GM21367 (cell line): ENCODE measurements around the gene EPS8L2.
A peak's percentile ranks its signal among the peaks of the same experiment; 100 is the strongest.
"Not testable (repeated sequence)": the region's sequence is repeated elsewhere in the genome, so short reads cannot be mapped to it uniquely, and the experiment has no call there.

Source experiments
- ATAC-seq: cut with Tn5 transposase; IDR thresholded peaks from one replicate; pipeline ENCODE4 v1.9.1; 2021; ENCODE audit not compliant: unreplicated experiment

The EPS8L2 gene

DNA sequence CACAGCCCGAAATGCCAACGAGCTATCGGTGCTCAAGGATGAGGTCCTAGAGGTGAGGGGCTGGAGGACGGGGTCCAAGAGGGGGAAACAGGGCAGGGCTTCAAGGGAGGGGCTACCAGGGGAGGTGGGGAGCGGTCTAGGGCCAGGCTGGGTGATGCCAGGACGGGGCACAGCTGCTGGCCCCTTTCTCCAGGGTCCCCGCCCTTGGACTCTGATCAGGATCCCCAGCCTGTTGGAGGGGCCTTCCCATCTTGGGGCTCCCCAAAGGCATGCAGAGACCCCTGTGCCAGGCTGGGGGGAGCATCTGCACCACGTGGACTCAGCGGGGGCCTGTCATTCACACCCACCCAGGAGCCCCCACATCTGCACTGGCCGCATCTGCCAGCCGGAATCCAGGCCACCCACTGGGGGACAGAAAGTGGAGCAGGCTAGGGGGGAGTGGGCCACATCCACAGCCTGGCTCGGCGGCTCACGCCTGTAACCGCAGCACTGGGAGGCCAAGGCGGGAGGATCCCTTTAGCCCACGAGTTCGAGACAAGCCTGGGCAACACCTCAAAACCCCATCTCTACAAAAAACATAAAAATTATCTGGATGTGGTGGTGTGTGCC is 18.9 kb downstream of the EPS8L2 start:
- ATAC-seq: no peak

DNA sequence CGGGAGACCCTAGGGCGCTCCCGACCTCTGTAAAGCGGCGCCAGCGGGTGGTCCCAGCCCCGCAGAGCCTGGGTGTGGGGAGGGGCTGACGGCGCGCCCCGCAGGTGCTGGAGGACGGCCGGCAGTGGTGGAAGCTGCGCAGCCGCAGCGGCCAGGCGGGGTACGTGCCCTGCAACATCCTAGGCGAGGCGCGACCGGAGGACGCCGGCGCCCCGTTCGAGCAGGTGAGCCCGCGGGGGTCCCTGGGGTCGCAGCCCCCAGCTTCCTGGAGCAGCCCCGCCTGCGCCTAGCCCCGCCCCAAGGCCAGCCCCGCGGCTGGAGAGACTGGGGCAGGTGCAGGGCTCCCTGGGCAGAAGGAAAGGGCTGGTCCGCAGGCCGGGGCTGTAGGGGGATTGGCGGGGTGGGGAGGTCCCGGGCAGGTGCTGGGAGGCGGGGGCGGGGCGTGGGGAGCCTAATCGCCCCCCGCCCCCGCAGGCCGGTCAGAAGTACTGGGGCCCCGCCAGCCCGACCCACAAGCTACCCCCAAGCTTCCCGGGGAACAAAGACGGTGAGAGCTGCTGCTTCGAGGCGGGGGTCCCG is 19.7 kb downstream of the EPS8L2 start:
- ATAC-seq: no peak

DNA sequence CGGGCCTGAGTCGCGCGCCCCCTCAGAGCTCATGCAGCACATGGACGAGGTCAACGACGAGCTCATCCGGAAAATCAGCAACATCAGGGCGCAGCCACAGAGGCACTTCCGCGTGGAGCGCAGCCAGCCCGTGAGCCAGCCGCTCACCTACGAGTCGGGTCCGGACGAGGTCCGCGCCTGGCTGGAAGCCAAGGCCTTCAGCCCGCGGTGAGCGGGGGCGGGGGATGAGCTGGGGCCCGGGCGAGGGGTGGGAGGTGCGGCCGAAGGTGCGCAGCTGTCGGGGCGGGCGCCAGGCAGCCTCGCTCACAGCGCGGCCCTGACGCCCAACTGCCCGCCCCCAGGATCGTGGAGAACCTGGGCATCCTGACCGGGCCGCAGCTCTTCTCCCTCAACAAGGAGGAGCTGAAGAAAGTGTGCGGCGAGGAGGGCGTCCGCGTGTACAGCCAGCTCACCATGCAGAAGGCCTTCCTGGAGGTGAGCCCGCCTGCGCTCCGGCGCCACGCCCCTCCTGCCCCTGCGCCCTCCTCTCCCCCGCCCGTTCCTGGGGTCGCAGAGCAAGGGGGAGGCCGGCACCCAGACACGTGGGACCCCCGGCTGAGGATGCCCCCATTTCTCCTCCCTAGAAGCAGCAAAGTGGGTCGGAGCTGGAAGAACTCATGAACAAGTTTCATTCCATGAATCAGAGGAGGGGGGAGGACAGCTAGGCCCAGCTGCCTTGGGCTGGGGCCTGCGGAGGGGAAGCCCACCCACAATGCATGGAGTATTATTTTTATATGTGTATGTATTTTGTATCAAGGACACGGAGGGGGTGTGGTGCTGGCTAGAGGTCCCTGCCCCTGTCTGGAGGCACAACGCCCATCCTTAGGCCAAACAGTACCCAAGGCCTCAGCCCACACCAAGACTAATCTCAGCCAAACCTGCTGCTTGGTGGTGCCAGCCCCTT is 20.5 kb downstream of the EPS8L2 start:
- ATAC-seq: no peak

DNA sequence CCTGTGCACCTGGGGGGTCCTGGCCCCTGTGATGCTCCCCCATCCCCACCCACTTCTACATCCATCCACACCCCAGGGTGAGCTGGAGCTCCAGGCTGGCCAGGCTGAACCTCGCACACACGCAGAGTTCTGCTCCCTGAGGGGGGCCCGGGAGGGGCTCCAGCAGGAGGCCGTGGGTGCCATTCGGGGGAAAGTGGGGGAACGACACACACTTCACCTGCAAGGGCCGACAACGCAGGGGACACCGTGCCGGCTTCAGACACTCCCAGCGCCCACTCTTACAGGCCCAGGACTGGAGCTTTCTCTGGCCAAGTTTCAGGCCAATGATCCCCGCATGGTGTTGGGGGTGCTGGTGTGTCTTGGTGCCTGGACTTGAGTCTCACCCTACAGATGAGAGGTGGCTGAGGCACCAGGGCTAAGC is 21.3 kb downstream of the EPS8L2 start:
- ATAC-seq: no peak

DNA sequence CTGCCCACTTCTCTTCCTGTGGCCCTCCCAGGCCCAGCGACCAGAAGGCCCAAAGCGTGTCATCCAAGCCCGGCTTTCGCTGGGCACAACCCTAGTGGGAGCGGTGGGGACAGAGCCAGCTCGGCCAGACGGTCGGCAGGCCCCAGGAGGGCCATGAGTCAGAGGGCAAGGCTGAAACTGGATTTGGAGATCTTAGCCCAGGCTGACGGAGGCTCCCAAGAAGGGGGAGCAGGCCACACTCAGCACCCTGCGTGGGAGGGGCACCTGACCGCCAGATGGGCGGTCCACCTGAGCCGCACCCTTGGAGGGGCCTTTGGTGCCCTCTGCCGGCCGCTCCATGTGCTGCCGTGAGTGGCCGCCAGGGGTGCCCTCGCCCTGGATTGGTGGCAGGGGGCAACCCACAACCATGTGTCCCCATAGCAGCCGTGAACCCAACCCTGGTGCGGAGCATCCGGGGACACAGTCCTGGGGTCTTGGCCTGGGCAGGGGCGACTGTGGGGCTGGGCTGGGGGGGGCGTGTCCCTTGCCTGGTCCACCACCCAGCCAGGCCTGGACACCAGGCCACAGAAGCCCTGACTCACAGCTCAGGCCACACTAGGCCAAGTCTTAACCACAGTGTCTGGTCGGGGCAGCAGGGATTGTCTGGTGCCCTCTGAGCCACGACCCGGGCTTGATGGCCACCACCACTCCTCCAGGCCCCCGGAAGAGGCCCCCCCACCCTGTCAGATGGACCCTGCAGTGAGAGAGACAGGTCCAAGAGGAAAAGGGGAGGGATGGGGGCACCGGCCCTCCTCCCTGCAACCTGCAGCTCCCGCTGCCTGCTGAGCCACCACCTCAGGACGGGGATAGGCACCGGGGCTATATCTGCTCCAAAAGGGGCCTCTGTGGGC is 22.1 kb downstream of the EPS8L2 start:
- ATAC-seq: no peak

DNA sequence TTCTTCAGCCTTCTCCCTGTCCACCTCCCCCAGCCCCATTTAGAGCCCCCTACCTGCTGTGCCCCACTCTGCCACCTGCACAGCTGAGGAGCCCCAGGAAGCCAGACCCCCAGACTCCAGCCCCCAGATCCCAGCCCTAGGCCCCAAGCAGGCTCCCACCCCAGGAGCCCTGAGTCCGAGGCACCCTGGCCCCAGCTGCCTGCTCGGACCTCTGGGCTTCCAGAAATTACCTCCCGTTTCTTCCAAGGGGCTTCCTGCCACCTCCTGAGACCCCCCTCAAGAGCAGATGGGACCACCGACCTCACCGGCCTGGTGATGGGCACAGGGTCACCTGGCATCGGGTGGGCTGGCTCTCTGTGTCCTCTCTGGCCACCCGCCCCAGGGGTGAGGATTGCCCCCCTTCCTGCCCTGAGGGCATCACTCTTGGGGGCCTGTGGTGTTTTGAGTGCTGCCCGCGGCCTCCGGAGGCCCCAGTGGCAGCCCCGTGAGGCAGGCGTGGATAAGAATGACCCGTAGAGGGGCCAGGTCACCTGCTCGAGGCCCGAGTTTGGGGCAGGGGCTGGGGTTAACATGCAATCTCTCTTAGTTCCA is 23.0 kb downstream of the EPS8L2 start:
- no peak for ATAC-seq

DNA sequence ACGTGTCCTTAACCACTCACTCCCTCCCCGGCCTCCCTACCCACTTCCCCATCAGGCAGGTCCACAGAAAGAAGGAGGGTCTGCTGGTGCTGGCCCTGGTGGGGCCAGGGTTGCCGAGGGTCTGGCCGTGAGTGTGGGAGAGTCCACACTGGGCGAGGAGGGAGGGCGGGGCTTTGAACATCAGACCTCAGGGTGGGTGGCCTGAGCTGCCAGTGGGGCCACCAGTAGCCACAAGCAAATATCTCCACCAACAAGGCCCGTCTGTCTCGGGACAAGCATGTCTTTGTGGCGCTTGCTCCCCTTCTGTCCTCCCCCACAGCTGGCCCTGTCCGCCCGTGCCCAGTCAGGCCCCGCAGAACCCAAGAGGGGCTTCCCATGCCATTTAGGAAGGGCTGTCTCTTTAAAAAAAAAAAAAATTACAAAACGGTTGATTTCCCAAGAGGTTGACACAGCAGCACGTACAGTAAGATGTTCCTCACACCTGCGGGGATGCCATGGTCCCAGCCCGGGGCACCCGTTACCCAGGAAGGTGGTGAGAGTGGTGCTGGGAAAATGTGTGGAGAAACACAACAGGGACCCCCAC is 23.6 kb downstream of the EPS8L2 start:
- ATAC-seq: no peak

DNA sequence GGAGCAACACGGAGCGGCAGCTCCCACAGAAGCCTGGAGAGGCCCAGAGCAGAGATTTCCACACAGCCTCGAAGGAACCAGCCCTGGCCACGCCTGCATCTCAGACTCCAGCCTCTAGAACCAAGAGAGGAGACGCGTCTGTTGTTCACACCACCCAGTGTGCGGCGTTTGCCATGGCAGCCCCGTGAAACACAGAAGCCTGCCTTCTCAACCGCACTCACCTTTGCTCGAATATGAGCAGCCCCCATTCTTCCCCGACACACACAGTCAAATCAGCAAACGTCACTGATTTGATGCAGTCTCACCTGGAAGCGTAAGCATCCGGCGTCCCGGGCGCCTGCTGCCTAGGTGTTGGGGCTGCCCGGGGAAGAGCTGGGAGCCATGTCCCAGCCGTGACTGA is 27.0 kb downstream of the EPS8L2 start:
- no peak for ATAC-seq

DNA sequence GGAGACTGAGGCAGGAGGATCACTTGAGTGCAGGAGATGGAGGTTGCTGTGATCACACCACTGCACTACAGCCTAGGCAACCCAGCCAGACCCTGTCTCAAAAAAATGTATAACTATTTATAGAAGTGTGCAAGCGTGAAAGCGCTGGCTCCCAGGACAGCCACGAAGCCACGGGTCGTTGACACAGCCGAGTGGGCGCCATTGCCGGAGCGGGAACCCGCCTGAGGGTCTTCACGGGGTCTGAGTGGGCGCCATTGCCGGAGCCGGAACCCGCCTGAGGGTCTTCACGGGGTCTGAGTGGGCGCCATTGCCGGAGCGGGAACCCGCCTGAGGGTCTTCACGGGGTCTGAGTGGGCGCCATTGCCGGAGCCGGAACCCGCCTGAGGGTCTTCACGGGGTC is 28.5 kb downstream of the EPS8L2 start:
- ATAC-seq: not testable (repeated sequence)

DNA sequence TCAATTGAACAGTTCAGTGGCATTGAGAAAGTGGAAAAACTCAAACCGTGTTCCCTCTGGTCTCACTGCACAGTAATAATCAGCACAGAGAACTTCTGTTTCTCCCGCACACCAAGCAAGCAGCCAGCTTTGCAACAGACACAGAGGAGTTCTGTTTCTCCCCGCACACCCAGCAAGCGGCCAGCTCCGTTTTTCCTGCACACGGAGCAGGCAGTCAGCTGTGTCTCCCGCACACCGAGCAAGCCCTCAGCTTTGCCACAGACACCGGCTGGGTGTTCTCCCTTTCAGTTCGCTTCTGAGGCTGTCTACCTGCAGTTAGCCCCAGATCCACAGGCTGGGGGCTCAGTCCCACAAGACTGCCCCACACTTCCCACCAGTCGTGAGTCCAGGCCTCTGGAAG is 31.3 kb downstream of the EPS8L2 start:
- no peak for ATAC-seq

DNA sequence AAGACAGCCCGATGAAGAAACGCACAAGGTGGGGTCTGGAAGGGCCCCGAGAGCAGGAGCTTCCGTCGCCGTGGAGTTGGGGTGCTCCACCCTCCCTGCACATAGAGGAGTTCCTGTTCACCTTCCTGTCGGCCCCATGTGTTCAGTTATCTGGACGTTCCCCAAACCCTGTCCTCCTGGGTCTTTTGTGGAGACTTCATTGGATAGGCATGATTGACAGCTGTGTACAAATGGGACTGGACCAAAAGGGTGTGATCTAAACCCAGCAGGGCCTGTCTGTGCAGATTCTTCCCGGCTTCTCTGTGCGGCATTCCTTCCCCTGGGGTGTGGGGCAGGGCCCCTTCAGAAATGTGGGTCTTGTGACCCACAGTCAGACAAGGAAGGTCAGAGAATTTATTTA is 31.9 kb downstream of the EPS8L2 start:
- ATAC-seq: not testable (repeated sequence)

DNA sequence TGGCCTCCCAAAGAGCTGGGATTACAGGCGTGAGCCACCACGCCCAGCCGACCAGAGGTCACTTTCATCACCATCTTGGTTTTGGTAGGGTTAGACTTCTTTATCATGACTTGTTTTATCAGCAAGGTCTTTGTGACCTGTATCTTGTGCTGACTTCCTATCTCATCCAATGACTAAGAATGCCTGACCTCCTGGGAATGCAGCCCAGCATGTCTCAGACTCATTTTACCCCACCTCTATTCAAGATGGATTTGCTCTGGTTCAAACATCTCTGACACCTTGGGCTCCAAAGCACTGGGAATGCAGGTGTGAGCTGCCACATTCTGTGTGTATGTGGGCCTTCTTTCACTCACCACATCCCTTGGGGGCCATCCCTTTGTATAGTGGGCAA is 36.1 kb downstream of the EPS8L2 start:
- ATAC-seq: no peak

DNA sequence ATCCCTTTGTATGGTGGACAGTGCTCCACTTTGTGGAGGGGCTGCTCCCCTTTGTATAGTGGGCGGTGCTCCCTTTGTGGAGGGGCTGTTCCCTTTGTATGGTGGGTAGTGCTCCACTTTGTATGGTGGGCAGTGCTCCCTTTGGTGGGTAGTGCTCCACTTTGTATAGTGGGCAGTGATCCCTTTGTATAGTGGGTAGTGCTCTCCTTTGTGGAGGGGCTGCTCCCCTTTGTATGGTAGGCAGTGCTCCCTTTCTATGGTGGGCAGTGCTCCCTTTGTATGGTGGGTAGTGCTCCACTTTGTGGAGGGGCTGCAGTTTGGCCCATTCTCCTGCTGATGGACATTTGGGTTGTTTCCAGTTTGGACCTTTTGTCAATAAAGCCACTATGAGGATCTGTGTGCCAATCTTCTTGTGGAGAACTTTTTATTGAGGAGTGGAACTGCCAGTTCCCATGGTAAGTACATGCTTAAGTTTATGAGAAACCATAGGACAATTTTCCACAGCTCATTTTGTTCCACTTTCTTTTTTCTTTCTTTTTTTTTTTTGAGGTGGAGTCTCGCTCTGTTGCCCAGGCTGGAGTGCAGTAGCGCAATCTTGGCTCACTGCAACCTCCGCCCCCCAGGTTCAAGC is 36.7 kb downstream of the EPS8L2 start:
- ATAC-seq: no peak

DNA sequence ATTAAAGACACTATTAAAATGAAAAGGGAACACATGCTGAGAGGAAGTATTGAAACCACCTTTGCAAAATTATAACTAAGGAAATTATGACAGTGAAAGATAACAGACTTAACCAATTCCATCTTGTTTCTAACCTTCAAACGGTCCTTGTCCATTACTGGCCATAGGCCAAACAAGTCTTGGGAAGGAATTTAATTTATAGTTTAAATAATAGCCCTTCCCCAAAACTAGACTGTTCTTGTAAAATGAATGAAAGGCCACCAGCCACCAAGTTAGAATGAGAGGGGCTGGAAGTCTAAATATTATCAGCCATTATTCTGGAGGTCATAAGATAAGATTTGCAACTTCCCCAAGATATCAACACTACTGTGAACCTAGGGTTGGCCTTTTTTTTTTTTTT is 39.4 kb downstream of the EPS8L2 start:
- no peak for ATAC-seq

DNA sequence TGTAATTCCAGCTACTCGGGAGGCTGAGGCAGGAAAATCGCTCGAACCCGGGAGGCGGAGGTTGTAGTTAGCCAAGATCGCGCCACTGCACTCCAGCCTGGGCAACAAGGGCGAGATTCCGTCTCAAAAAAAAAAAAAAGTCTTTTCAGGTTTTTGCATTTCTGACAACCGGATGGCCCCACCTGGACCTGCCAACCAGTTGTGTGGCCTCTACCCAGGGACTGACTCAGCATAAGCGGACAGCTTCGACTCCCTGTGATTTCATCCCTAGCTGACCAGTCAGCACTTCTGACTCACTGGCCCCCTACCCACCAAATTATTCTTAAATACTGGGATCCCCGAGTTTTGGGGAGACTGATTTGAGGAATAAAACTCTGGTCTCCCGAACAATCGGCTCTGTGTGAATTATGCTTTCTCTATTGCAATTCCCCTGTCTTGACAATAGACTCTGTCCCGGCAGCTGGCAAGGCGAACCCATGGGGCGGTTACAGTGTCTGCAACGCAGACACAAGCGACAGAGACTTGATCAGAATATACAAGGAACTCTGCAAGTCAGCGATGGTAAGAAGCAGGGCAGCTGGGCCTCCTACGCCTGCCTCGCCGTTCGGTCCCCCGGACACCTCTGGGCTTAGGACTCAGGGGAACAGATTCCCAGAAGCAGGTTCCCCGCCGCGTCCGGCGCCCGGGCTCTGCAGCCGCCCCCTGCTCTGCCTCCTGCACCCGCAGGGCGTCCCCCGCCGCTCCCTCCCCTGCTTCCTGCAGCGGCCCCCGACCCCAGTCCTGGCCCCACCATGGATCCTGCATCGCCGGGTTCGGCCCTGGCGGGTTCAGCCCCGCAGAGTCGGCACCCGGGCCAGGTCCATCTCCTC is 40.5 kb downstream of the EPS8L2 start:
- ATAC-seq: peak; percentile 15

DNA sequence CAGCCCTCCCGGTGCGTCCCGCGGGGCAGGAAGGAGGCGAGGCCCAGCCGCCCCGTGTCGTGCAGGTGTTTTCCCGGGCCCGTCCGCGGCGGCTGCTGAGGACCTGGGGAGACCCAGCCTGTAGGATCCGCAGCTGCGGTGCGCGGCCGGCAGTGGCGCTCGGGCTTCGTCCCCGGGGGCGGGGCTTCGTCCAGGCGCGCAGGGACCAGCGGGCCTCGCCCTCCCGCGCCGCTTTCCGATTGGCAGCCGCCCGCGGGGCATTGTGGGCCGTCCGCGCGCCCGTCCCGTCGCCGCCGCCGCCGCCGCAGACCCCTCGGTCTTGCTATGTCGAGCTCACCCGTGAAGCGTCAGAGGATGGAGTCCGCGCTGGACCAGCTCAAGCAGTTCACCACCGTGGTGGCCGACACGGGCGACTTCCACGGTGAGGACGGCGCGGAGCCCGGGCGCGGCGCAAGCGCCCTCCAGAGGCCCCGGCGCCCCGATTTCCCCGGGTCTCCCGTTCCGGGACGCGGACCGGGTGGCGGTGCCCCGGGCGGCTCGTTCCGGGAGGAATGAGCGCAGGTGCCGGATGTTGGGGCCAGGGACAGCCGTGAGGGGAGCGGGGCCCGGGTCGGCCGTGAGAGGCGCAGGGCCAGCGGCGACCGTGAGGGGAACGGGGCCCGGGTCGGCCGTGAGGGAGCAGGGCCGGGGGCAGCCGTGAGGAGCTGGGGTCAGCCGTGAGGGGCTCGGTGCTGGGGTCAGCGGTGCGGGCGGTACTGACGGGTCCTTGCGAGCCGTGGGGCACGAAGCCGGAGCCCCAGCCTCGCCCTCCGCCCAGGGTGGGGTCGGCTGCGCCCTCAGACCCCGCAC is 41.4 kb downstream of the EPS8L2 start, which contains the start of gene TALDO1:
TSS of gene TALDO1 (plus strand) at position 307 of the 849 bp plus-strand sequence. CDS start at position 325, 18 bp downstream.
- peak; percentile 78 for ATAC-seq

DNA sequence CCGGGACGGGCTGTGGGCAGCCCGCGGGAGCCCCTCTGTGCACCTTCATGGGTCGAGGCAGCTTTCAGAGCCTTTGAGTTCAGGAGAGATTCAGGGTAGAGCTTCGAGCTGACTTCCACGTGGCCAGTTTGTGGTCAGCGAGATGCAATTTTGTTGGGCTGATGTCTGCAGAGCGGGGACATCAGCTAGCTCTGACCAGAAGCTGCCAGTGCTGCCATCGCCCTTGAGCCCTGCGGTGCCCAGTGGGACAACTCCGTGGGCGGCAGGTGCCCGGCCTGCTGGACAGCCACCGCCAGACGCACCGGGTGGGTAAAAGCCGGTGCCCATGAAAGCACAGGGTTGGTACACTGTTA is 42.0 kb downstream of the EPS8L2 start:
- ATAC-seq: no peak

DNA sequence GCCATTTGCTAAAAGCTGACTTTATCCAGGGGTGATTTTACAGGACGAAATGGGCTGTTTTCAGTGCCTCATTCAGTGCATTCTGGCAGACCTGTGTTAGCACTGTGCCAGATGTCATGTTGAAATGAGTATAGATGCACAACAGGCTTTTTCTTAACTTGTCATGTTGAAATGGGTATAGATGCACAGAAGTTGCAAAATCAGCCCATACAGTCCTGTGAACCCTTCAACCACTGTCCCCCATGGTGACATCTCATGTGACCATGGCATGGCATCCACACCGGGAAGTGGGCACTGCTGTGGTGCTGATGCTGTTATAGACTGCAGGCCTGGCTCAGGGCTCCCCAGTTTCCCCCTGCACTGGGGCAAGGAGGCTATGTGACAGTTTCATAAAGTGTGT is 43.7 kb downstream of the EPS8L2 start:
- ATAC-seq: no peak
